ENCODE data around the gene C7orf57. TPM values are rescaled to one million over a fixed set of nuclear protein-coding genes. Genes with fewer than 3 reads are reported as not detected.

Gene C7orf57
- total and polyA plus RNA-seq, 2 donors (not counting 3 experiments of a cell fraction or from before 2014, with no cell fraction given), result not detected

- no peak overlapping the region for H3K9ac ChIP-seq (replicated peaks; ENCODE audit: extremely low read depth, insufficient read depth, low read length)
- H2AFZ ChIP-seq (ENCODE audit: low read depth, low read length), result peak overlapping the region; percentile 98
These were observed 43.5 kb upstream of the C7orf57 start for GRCh38 chr7:47991741-47992311.

GRCh38 chr7:47992446-47992845, 42.9 kb upstream of the C7orf57 start:
- ChIA-PET POLR2A (no interaction called here), CTCF (interaction anchor here (0.6 to 2.4 kb wide), 18 partner anchors 10 to 163 kb away, joined by 3 to 137 read pairs (median 4); partner anchors contain the start of genes C7orf57 and UPP1)
- intact Hi-C loops (cut with micrococcal nuclease) (no loop called here), dilution Hi-C loops (cut with MboI; ENCODE audit: extremely low pct_ligation_motif_present, low sequenced_read_pairs) (no loop called here)
- no TSS peak for BruUV-seq (replicated peaks)
- H3K9me3 ChIP-seq (replicated peaks; ENCODE audit: control insufficient read depth, insufficient read depth, low read length), result no peaks in the 10 kb centered on the region
- H3K27ac ChIP-seq (ENCODE audit: insufficient read depth, low read depth, low read length), result no peak overlapping the region
- H3K27me3 ChIP-seq (ENCODE audit: control insufficient read depth in 2 of 2, insufficient read depth in 2 of 2, low read length in 2 of 2), result no peaks in the 10 kb centered on the region
- H4K20me1 ChIP-seq (replicated peaks; ENCODE audit: control insufficient read depth, extremely low read depth, insufficient read depth, low read length), result no peaks in the 10 kb centered on the region
- no peak overlapping the region for H2AFZ ChIP-seq (ENCODE audit: low read depth, low read length)
- no peak for TF ChIP-seq MAX (IDR thresholded peaks at IDR 0.05; ENCODE audit: insufficient read depth, insufficient read length)
- TF ChIP-seq JUN (IDR thresholded peaks at IDR 0.05; ENCODE audit: borderline replicate concordance, insufficient read depth, insufficient read length, low read depth), result no peak
- TF ChIP-seq POLR2A (IDR thresholded peaks at IDR 0.05; ENCODE audit: low read depth, low read length), result no peak
- no peak for TF ChIP-seq MYC (IDR thresholded peaks at IDR 0.05; ENCODE audit: low read depth, low read length)
- TF ChIP-seq, protein P1, sequence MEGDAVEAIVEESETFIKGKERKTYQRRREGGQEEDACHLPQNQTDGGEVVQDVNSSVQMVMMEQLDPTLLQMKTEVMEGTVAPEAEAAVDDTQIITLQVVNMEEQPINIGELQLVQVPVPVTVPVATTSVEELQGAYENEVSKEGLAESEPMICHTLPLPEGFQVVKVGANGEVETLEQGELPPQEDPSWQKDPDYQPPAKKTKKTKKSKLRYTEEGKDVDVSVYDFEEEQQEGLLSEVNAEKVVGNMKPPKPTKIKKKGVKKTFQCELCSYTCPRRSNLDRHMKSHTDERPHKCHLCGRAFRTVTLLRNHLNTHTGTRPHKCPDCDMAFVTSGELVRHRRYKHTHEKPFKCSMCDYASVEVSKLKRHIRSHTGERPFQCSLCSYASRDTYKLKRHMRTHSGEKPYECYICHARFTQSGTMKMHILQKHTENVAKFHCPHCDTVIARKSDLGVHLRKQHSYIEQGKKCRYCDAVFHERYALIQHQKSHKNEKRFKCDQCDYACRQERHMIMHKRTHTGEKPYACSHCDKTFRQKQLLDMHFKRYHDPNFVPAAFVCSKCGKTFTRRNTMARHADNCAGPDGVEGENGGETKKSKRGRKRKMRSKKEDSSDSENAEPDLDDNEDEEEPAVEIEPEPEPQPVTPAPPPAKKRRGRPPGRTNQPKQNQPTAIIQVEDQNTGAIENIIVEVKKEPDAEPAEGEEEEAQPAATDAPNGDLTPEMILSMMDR (IDR thresholded peaks at IDR 0.05; ENCODE audit: extremely low read depth in 1 of 2, insufficient read depth in 1 of 2, low read depth in 1 of 2, low read length in 2 of 2), result no peak
- TF ChIP-seq GATA2 (IDR thresholded peaks at IDR 0.05; ENCODE audit: insufficient read depth, insufficient read length, low read depth, low read length), result no peak
- no peak for TF ChIP-seq POLR2AphosphoS5 (IDR thresholded peaks at IDR 0.05; ENCODE audit: insufficient read depth, low read depth, low read length)
- no peak for TF ChIP-seq EZH2 (IDR thresholded peaks at IDR 0.05; ENCODE audit: borderline replicate concordance, low read depth, low read length, severe bottlenecking)
- TF ChIP-seq FOS (IDR thresholded peaks at IDR 0.05; ENCODE audit: borderline replicate concordance, insufficient read depth, low read length), result no peak
- no peaks in the 10 kb centered on the region for H3K9me1 ChIP-seq (replicated peaks; ENCODE audit: control insufficient read depth, extremely low read depth, insufficient read depth, low read length)
- H3K4me1 ChIP-seq (ENCODE audit: control insufficient read depth, extremely low read depth, insufficient read depth, low read length), result peaks cover 7% of the 10 kb centered on the region
- H3K79me2 ChIP-seq (ENCODE audit: control insufficient read depth, insufficient read depth, low read length), result no peaks in the 10 kb centered on the region
- no peak for FAIRE-seq
- no peak overlapping the region for H3K9ac ChIP-seq (replicated peaks; ENCODE audit: extremely low read depth, insufficient read depth, low read length)
- H3K36me3 ChIP-seq (ENCODE audit: control insufficient read depth in 2 of 2, extremely low read depth in 1 of 2, insufficient read depth in 2 of 2, low read length in 2 of 2), result no peaks in the 10 kb centered on the region
- H3K4me3 ChIP-seq (replicated peaks in 1 of 3; ENCODE audit: insufficient read depth in 1 of 3, low read depth in 1 of 3, low read length in 3 of 3), result no peak overlapping the region
- DNase-seq (ENCODE audit: low read depth, low spot score), result no peak
- H3K4me2 ChIP-seq (ENCODE audit: insufficient read depth, low read length), result peak overlapping the region; percentile 72

More at GRCh38 chr7:47991741-47992311, 43.5 kb upstream of the C7orf57 start:
- TF ChIP-seq, protein P1 (IDR thresholded peaks at IDR 0.05; ENCODE audit: extremely low read depth in 1 of 2, insufficient read depth in 1 of 2, low read depth in 1 of 2, low read length in 2 of 2), result peak; percentile 70 to 78
- TF ChIP-seq POLR2AphosphoS5 (IDR thresholded peaks at IDR 0.05; ENCODE audit: insufficient read depth, low read depth, low read length), result no peak
- H3K36me3 ChIP-seq (ENCODE audit: control insufficient read depth in 2 of 2, extremely low read depth in 1 of 2, insufficient read depth in 2 of 2, low read length in 2 of 2), result no peaks in the 10 kb centered on the region
- H3K79me2 ChIP-seq (ENCODE audit: control insufficient read depth, insufficient read depth, low read length), result no peaks in the 10 kb centered on the region
- peak; percentile 64 for DNase-seq (ENCODE audit: low read depth, low spot score)
- H3K4me3 ChIP-seq (replicated peaks in 1 of 3; ENCODE audit: insufficient read depth in 1 of 3, low read depth in 1 of 3, low read length in 3 of 3), result peak overlapping the region; percentile 27 to 47 (median 34)
- H3K9me3 ChIP-seq (replicated peaks; ENCODE audit: control insufficient read depth, insufficient read depth, low read length), result no peaks in the 10 kb centered on the region
- dilution Hi-C loops (cut with MboI; ENCODE audit: extremely low pct_ligation_motif_present, low sequenced_read_pairs), result no loop called here
- H3K27ac ChIP-seq (ENCODE audit: insufficient read depth, low read depth, low read length), result no peak overlapping the region
- H4K20me1 ChIP-seq (replicated peaks; ENCODE audit: control insufficient read depth, extremely low read depth, insufficient read depth, low read length), result no peaks in the 10 kb centered on the region
- H3K9me1 ChIP-seq (replicated peaks; ENCODE audit: control insufficient read depth, extremely low read depth, insufficient read depth, low read length), result no peaks in the 10 kb centered on the region
- peak; percentile 61 for FAIRE-seq
- CTCF ChIA-PET, result interaction anchor here (0.6 to 2.4 kb wide), 32 partner anchors 9 to 547 kb away, joined by 3 to 137 read pairs (median 4); partner anchors contain the start of genes C7orf57 and UPP1
- H3K4me2 ChIP-seq (ENCODE audit: insufficient read depth, low read length), result peak overlapping the region; percentile 72
- BruUV-seq (replicated peaks), result no TSS peak
- intact Hi-C loops (cut with micrococcal nuclease), result loop anchor here (1.0 kb wide), 6 partner anchors 13 to 162 kb away; partner anchors contain the start of genes C7orf57 and HUS1
- no peaks in the 10 kb centered on the region for H3K27me3 ChIP-seq (ENCODE audit: control insufficient read depth in 2 of 2, insufficient read depth in 2 of 2, low read length in 2 of 2)
- H3K4me1 ChIP-seq (ENCODE audit: control insufficient read depth, extremely low read depth, insufficient read depth, low read length), result peaks cover 7% of the 10 kb centered on the region
- POLR2A ChIA-PET, result no interaction called here
